HepG2 (cell line): ENCODE data around the gene ZMYND12. TPM values are rescaled to one million over a fixed set of nuclear protein-coding genes. Genes with fewer than 3 reads are reported as not detected.

Source experiments
- BRCA1 ChIP-seq: sonication (generic); formaldehyde crosslinking; IDR thresholded peaks from 2 replicates; pipeline ENCODE4 v1.4.0; 2020; ENCODE audit warnings: missing genetic modification reagents
- FOXA1 ChIP-seq, 2 experiments: fragments of 450-650 bp in 1 of 2; sonication (generic) in 1 of 2; formaldehyde crosslinking in 1 of 2; IDR thresholded peaks; 2 replicates each; pipeline versions ENCODE4 v1.4.0 to v1.6.1; 2016 to 2020; ENCODE audit warnings: missing genetic modification reagents in 1 of 2
- HNRNPLL ChIP-seq: fragments of 200-400 bp; formaldehyde crosslinking; IDR thresholded peaks from 2 replicates; pipeline ENCODE4 v1.6.1; 2017; ENCODE audit warnings: mild to moderate bottlenecking, low read depth, low read length; ENCODE audit not compliant: poor library complexity, severe bottlenecking
- KMT2A ChIP-seq: sonication (generic); formaldehyde crosslinking; IDR thresholded peaks from 2 replicates; pipeline ENCODE4 v1.4.0; 2020; ENCODE audit warnings: missing genetic modification reagents
- MIER3 ChIP-seq: IDR thresholded peaks from 2 replicates; pipeline ENCODE4 v1.6.1; 2016; ENCODE audit warnings: missing compliant biosample characterization, borderline replicate concordance
- MTF1 ChIP-seq: sonication (generic); formaldehyde crosslinking; IDR thresholded peaks from 2 replicates; pipeline ENCODE4 v1.5.0; 2020; ENCODE audit warnings: missing genetic modification reagents
- MYPOP ChIP-seq: sonication (generic); formaldehyde crosslinking; IDR thresholded peaks from 2 replicates; pipeline ENCODE4 v1.8.1; 2023; ENCODE audit warnings: mild to moderate bottlenecking, moderate library complexity, missing genetic modification reagents
- PHF21A ChIP-seq: sonication (generic); formaldehyde crosslinking; IDR thresholded peaks from 2 replicates; pipeline ENCODE4 v1.5.0; 2020; ENCODE audit warnings: mild to moderate bottlenecking, missing genetic modification reagents
- PPARG ChIP-seq: conservative IDR thresholded peaks from 2 replicates; pipeline ENCODE4 v1.6.1; 2016; ENCODE audit warnings: missing biosample characterization, missing genetic modification reagents
- RFX1 ChIP-seq: fragments of 450-650 bp; IDR thresholded peaks from 2 replicates; pipeline ENCODE4 v1.6.1; 2017
- SMARCE1 ChIP-seq: fragments of 450-650 bp; IDR thresholded peaks from 2 replicates; pipeline ENCODE4 v1.6.1; 2017; ENCODE audit warnings: borderline replicate concordance
- SNRNP70 ChIP-seq: fragments of 200-400 bp; formaldehyde crosslinking; IDR thresholded peaks from 2 replicates; pipeline ENCODE4 v1.6.1; 2017; ENCODE audit warnings: mild to moderate bottlenecking, low read depth, low read length, moderate library complexity
- TIGD3 ChIP-seq: sonication (generic); formaldehyde crosslinking; IDR thresholded peaks from 2 replicates; pipeline ENCODE4 v1.5.1; 2020; ENCODE audit warnings: mild to moderate bottlenecking, missing genetic modification reagents, borderline replicate concordance
- TOPORS ChIP-seq: sonication (generic); formaldehyde crosslinking; IDR thresholded peaks from 2 replicates; pipeline ENCODE4 v1.8.0; 2023; ENCODE audit warnings: mild to moderate bottlenecking, missing genetic modification reagents
- U2AF2 ChIP-seq: fragments of 200-400 bp; formaldehyde crosslinking; IDR thresholded peaks from 2 replicates; pipeline ENCODE4 v1.6.1; 2017; ENCODE audit warnings: low read depth, mild to moderate bottlenecking, low read length
- ZBTB1 ChIP-seq: sonication (generic); formaldehyde crosslinking; IDR thresholded peaks from 2 replicates; pipeline ENCODE4 v1.4.0; 2020; ENCODE audit warnings: missing genetic modification reagents, borderline replicate concordance
- ZBTB25 ChIP-seq: IDR thresholded peaks from 2 replicates; pipeline ENCODE4 v1.6.1; 2018; ENCODE audit warnings: missing genetic modification reagents
- ZMAT5 ChIP-seq: sonication (generic); formaldehyde crosslinking; IDR thresholded peaks from 2 replicates; pipeline ENCODE4 v1.5.0; 2020; ENCODE audit warnings: mild to moderate bottlenecking, low read depth, missing genetic modification reagents, borderline replicate concordance
- ZNF205 ChIP-seq: IDR thresholded peaks from 2 replicates; pipeline ENCODE4 v1.6.1; 2018; ENCODE audit warnings: missing biosample characterization, missing genetic modification reagents
- ZNF572 ChIP-seq: sonication (generic); formaldehyde crosslinking; IDR thresholded peaks from 2 replicates; pipeline ENCODE4 v1.5.1; 2020; ENCODE audit warnings: mild to moderate bottlenecking, missing genetic modification reagents
- ZNF883 ChIP-seq: sonication (generic); formaldehyde crosslinking; IDR thresholded peaks from 2 replicates; pipeline ENCODE4 v1.5.1; 2020; ENCODE audit warnings: mild to moderate bottlenecking, missing genetic modification reagents; ENCODE audit errors: not compliant biosample characterization
- ZSCAN31 ChIP-seq: sonication (generic); formaldehyde crosslinking; IDR thresholded peaks from 2 replicates; pipeline ENCODE4 v1.5.0; 2020; ENCODE audit warnings: low read depth, mild to moderate bottlenecking, missing genetic modification reagents
- ZZZ3 ChIP-seq: sonication (generic); formaldehyde crosslinking; IDR thresholded peaks from 2 replicates; pipeline ENCODE4 v1.4.0; 2020; ENCODE audit warnings: missing genetic modification reagents, mild to moderate bottlenecking, borderline replicate concordance
- polyA plus RNA-seq, 8 experiments: library from polyadenylated mRNA; depleted of rRNA in 3 of 8; stranded (reverse) in 7 of 8; unstranded in 1 of 8; fragments of >200 nt; fragmentation: Illumina TruSeq in 4 of 8; extraction: Trizol in 4 of 8; gene quantifications; 2 replicates each; pipeline versions ENCODE4 v1.2.1 to v1.2.3, GENCODE V29; 2011 to 2016; ENCODE audit warnings: low read depth in 4 of 8, missing spikeins in 1 of 8, mixed read lengths in 1 of 8; ENCODE audit not compliant: insufficient read depth in 1 of 8
- total RNA-seq, 5 experiments: library from RNA; depleted of rRNA; stranded (reverse); fragments of >200 nt; fragmentation: Illumina TruSeq; extraction: Trizol; gene quantifications; 2 replicates each; pipeline ENCODE4 v1.2.3, GENCODE V29; 2016; ENCODE audit warnings: low read depth in 1 of 5
- TF ChIP-seq, protein P1 (sequence below): IDR thresholded peaks from 2 replicates; pipeline ENCODE4 v1.6.1; 2012; ENCODE audit warnings: low read depth, low read length, improper control_type of control experiment

ZMYND12 gene
- total and polyA plus RNA-seq, 2 of the 13 experiments (the other 11 are each of a cell fraction or from before 2014, with no cell fraction given), result 0.13 to 0.71 TPM

- TF ChIP-seq ZBTB25 (CRISPR knock-in tag), result no peak
- TF ChIP-seq PHF21A, result no peak; the same call in 1 of the 2 replicates
- no peak for TF ChIP-seq TIGD3 (CRISPR knock-in tag)
- no peak for TF ChIP-seq BRCA1 (CRISPR knock-in tag)
- TF ChIP-seq PPARG, result peak; percentile 34; the same call in 1 of the 2 replicates
- TF ChIP-seq SNRNP70, result no peak
- no peak for TF ChIP-seq TOPORS (CRISPR knock-in tag)
- TF ChIP-seq KMT2A (CRISPR knock-in tag), result peak; percentile 51; the same call in 1 of the 2 replicates
- TF ChIP-seq HNRNPLL, result peak; percentile 99
- TF ChIP-seq MTF1, result no peak
- peak; percentile 65; the same call in 1 of the 2 replicates for TF ChIP-seq MIER3 (CRISPR knock-in tag)
- no peak for TF ChIP-seq ZNF205
- no peak for TF ChIP-seq ZZZ3 (CRISPR knock-in tag)
- peak; percentile 99 for TF ChIP-seq RFX1
- TF ChIP-seq MYPOP (CRISPR knock-in tag), result peak; percentile 97
- TF ChIP-seq FOXA1 (IDR thresholded peaks at IDR 0.05), result no peak
- peak; percentile 26; the same call in 1 of the 2 replicates for TF ChIP-seq FOXA1 (CRISPR knock-in tag; IDR thresholded peaks at IDR 0.05)
- TF ChIP-seq ZMAT5, result no peak
- 0 out of 2 replicates have a peak, but pooled peaks have one; percentile 65 for TF ChIP-seq U2AF2
- TF ChIP-seq ZNF572 (CRISPR knock-in tag), result no peak
- TF ChIP-seq, protein P1, sequence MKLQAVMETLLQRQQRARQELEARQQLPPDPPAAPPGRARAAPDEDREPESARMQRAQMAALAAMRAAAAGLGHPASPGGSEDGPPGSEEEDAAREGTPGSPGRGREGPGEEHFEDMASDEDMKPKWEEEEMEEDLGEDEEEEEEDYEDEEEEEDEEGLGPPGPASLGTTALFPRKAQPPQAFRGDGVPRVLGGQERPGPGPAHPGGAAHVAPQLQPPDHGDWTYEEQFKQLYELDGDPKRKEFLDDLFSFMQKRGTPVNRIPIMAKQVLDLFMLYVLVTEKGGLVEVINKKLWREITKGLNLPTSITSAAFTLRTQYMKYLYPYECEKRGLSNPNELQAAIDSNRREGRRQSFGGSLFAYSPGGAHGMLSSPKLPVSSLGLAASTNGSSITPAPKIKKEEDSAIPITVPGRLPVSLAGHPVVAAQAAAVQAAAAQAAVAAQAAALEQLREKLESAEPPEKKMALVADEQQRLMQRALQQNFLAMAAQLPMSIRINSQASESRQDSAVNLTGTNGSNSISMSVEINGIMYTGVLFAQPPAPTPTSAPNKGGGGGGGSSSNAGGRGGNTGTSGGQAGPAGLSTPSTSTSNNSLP, result peak; percentile 27; the same call in 1 of the 2 replicates
- TF ChIP-seq SMARCE1, result no peak
- no peak for TF ChIP-seq ZBTB1
- TF ChIP-seq ZSCAN31 (CRISPR knock-in tag), result no peak
- TF ChIP-seq ZNF883 (CRISPR knock-in tag), result peak; percentile 53
Observed at GRCh38 chr1:42462828-42463763, 7.3 kb upstream of the ZMYND12 start, which contains the start of gene CCDC30 (continued).
